ENCODE measurements around the gene RNF167. TPM values are rescaled to one million over a fixed set of nuclear protein-coding genes. Genes with fewer than 3 reads are reported as not detected.

Gene RNF167
- total and polyA plus RNA-seq, 2 of the 13 experiments (the other 11 are each of a cell fraction or from before 2014, with no cell fraction given), result 44.1 to 45.4 TPM

DNA sequence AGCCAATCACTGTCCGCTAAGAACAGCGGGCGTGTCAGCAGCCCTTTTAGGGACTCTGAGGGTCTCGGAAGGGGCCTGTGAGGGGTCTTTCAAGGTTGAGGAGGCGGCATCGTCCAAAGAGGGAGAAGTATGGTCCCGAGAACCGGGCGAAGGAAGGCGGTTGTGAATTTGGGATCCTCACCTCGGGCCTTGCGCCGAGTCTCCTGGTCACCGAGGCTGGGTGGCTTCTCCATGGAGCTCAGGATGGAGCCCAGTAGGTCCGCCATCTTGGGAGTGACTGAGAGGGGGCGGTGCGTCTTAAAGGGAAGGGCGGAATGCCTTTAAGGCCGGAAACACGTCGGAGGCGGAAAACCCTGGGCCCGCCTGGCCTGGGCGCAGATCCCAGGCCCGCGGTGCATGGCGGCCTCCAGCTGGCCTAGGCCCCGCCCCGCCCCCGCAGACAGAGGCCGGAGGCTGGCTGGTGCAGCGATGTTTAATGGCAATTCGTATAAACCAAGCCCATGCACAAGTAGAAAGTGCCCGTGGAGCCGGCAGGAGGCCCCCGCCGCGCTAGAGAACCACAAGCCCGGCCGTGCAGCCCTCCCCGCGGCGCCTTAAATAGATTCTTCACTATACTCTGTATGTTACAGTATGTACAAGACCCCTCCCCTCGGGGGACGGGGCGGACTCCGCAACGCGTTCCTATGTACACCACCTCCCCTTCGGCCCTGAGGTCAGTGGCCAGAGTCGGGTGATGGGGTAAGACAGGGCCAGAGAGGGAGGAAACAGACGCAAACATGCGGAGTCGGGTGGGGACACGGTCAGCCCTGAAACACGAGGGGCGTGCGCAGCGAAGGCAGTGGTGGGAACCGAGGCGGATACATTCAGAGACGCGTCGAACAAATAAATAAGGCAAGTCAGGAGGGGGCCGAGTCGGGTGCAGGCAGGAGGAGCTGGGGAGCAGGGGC, 27.7 kb downstream of the RNF167 start, which contains the start of gene SPAG7 (continued):
- TF ChIP-seq, protein P1, sequence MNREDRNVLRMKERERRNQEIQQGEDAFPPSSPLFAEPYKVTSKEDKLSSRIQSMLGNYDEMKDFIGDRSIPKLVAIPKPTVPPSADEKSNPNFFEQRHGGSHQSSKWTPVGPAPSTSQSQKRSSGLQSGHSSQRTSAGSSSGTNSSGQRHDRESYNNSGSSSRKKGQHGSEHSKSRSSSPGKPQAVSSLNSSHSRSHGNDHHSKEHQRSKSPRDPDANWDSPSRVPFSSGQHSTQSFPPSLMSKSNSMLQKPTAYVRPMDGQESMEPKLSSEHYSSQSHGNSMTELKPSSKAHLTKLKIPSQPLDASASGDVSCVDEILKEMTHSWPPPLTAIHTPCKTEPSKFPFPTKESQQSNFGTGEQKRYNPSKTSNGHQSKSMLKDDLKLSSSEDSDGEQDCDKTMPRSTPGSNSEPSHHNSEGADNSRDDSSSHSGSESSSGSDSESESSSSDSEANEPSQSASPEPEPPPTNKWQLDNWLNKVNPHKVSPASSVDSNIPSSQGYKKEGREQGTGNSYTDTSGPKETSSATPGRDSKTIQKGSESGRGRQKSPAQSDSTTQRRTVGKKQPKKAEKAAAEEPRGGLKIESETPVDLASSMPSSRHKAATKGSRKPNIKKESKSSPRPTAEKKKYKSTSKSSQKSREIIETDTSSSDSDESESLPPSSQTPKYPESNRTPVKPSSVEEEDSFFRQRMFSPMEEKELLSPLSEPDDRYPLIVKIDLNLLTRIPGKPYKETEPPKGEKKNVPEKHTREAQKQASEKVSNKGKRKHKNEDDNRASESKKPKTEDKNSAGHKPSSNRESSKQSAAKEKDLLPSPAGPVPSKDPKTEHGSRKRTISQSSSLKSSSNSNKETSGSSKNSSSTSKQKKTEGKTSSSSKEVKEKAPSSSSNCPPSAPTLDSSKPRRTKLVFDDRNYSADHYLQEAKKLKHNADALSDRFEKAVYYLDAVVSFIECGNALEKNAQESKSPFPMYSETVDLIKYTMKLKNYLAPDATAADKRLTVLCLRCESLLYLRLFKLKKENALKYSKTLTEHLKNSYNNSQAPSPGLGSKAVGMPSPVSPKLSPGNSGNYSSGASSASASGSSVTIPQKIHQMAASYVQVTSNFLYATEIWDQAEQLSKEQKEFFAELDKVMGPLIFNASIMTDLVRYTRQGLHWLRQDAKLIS (CRISPR knock-in tag; IDR thresholded peaks at IDR 0.05), result no peak
- no peak for TF ChIP-seq ZNF850 (CRISPR knock-in tag; conservative IDR thresholded peaks at IDR 0.05)
- TF ChIP-seq ATM (IDR thresholded peaks at IDR 0.05; ENCODE audit: borderline replicate concordance), result no peak
- TF ChIP-seq, protein P2, sequence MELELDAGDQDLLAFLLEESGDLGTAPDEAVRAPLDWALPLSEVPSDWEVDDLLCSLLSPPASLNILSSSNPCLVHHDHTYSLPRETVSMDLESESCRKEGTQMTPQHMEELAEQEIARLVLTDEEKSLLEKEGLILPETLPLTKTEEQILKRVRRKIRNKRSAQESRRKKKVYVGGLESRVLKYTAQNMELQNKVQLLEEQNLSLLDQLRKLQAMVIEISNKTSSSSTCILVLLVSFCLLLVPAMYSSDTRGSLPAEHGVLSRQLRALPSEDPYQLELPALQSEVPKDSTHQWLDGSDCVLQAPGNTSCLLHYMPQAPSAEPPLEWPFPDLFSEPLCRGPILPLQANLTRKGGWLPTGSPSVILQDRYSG (CRISPR knock-in tag; IDR thresholded peaks at IDR 0.05), result no peak
- 0 out of 2 replicates have a peak, but pooled peaks have one; percentile 27 for TF ChIP-seq RFXANK (CRISPR knock-in tag; IDR thresholded peaks at IDR 0.05)
- TF ChIP-seq, protein P3, sequence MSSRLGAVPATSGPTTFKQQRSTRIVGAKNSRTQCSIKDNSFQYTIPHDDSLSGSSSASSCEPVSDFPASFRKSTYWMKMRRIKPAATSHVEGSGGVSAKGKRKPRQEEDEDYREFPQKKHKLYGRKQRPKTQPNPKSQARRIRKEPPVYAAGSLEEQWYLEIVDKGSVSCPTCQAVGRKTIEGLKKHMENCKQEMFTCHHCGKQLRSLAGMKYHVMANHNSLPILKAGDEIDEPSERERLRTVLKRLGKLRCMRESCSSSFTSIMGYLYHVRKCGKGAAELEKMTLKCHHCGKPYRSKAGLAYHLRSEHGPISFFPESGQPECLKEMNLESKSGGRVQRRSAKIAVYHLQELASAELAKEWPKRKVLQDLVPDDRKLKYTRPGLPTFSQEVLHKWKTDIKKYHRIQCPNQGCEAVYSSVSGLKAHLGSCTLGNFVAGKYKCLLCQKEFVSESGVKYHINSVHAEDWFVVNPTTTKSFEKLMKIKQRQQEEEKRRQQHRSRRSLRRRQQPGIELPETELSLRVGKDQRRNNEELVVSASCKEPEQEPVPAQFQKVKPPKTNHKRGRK (CRISPR knock-in tag; IDR thresholded peaks at IDR 0.05), result no peak
- peak; percentile 35; the same call in 1 of the 2 replicates for TF ChIP-seq FOXO1 (CRISPR knock-in tag; IDR thresholded peaks at IDR 0.05)
- TF ChIP-seq ZNF143 (CRISPR knock-in tag; IDR thresholded peaks at IDR 0.05), result peak; percentile 63
- TF ChIP-seq PAWR (CRISPR knock-in tag; IDR thresholded peaks at IDR 0.05; ENCODE audit: borderline replicate concordance), result no peak
- TF ChIP-seq HNF4A (CRISPR knock-in tag; IDR thresholded peaks at IDR 0.05), result no peak
- TF ChIP-seq ZMAT3 (CRISPR knock-in tag; conservative IDR thresholded peaks at IDR 0.05), result peak; percentile 39; the same call in 1 of the 2 replicates
- TF ChIP-seq ZNF749 (CRISPR knock-in tag; IDR thresholded peaks at IDR 0.05; ENCODE audit: borderline replicate concordance), result 0 out of 2 replicates have a peak, but pooled peaks have one; percentile 41
- peak; percentile 84; the same call in 1 of the 2 replicates for TF ChIP-seq YEATS2 (CRISPR knock-in tag; IDR thresholded peaks at IDR 0.05; ENCODE audit: borderline replicate concordance)
- TF ChIP-seq ERF (CRISPR knock-in tag; IDR thresholded peaks at IDR 0.05), result peak; percentile 46; the same call in 1 of the 2 replicates
- TF ChIP-seq ZNF225 (CRISPR knock-in tag; IDR thresholded peaks at IDR 0.05), result peak; percentile 38; the same call in 1 of the 2 replicates
- 0 out of 2 replicates have a peak, but pooled peaks have one; percentile 4 for TF ChIP-seq ATF7-NPFF (CRISPR knock-in tag; IDR thresholded peaks at IDR 0.05; ENCODE audit: low read depth)
- TF ChIP-seq AGO1 (IDR thresholded peaks at IDR 0.05; ENCODE audit: low read depth, low read length, poor library complexity, severe bottlenecking), result peak; percentile 83
- no peak for TF ChIP-seq ZNF615 (CRISPR knock-in tag; IDR thresholded peaks at IDR 0.05; ENCODE audit: borderline replicate concordance)
- TF ChIP-seq TEAD3 (CRISPR knock-in tag; optimal IDR thresholded peaks at IDR 0.05; ENCODE audit: borderline replicate concordance), result peak; percentile 19
- TF ChIP-seq RAD51 (IDR thresholded peaks at IDR 0.05; ENCODE audit: borderline replicate concordance), result no peak

All from HepG2 (cell line).